ENCODE data around the gene CHAMP1. TPM values are rescaled to one million over a fixed set of nuclear protein-coding genes. Genes with fewer than 3 reads are reported as not detected.

Gene CHAMP1
- total and polyA plus RNA-seq, 3 donors from 2014 or later: 15.0 to 21.7 (median 19.2) TPM

DNA sequence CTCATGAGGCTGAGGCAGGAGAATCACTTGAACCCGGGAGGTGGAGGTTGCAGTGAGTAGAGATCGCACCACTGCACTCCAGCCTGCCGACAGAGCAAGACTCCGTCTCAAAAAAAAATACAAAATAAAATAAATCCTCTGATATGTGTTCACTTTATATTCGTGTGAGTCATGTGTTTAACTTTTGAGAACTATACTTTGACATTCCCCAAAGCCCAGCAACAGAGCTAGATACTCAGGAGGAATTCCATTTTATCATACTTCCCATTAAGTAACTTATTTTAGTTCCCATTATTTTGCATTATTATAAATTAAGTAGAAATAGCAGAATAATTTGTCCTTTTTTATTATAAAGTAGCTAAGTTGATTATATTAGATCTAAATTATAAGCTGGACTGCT, 3.3 kb upstream of the CHAMP1 start:
- peaks cover 9% of the 10 kb centered on the region for H3K4me1 ChIP-seq
- H3K9me3 ChIP-seq: no peaks in the 10 kb centered on the region
- TF ChIP-seq POLR2A (IDR thresholded peaks at IDR 0.05) (no peak), CTCF (IDR thresholded peaks at IDR 0.05) (no peak)
- no peak overlapping the region for H3K4me3 ChIP-seq
- WGBS, 2 donors: 84 to 85% methylated on average over 5 of the region's 5 CpGs
- no peaks in the 10 kb centered on the region for H3K27me3 ChIP-seq
- intact Hi-C loops (cut with DNase I; ENCODE audit: low total_unique reads): no loop called here
- no peaks in the 10 kb centered on the region for H3K36me3 ChIP-seq (ENCODE audit: low read depth, missing control alignments)
- no peak for DNase-seq
- no peak overlapping the region for H3K27ac ChIP-seq

DNA sequence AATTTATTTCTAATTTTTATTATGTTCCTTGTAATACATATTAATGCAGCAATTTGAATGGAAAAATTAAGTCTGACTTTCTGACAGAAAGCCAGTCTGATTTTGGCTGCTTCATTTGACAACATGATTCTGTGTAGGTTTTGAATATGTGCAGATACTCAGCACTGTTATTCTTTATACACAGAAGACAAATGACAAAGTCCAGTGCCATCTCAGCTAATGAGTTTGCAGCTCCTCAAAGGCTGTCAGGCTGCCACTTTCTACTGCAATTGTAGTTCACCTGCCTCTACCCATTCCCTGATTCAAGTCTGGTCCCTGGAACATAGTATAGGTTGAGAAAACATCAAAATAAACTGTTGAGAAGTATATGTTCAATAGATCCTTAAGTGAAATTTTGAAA, 2.9 kb upstream of the CHAMP1 start:
- no peak for DNase-seq
- intact Hi-C loops (cut with DNase I; ENCODE audit: low total_unique reads): no loop called here
- Histone ChIP-seq H3K27me3 (no peaks in the 10 kb centered on the region), H3K4me3 (no peak overlapping the region), H3K27ac (no peak overlapping the region), H3K36me3 (ENCODE audit: low read depth, missing control alignments) (no peaks in the 10 kb centered on the region), H3K9me3 (no peaks in the 10 kb centered on the region), H3K4me1 (peaks cover 9% of the 10 kb centered on the region)
- no peak for TF ChIP-seq CTCF (IDR thresholded peaks at IDR 0.05)
- TF ChIP-seq POLR2A (IDR thresholded peaks at IDR 0.05): no peak

DNA sequence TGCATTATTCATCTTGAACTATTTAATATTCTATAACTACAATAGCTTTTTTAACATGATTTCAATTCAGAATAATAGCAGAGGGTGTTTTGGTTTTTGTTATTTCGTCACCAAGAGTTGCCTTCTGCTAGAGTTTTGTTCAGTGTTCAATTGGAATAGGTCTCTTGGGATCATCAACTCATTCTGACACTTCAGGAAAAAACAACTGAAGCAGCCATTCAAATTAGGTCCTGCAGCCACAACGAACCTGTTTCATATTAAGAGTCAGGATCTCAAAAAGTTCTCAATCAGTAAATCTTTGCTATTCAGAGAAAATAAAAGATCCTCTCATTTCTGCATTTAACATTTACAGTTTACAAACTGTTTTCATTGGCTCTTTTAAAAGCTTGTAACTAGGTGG, 2.4 kb upstream of the CHAMP1 start:
- TF ChIP-seq POLR2A (IDR thresholded peaks at IDR 0.05): no peak
- intact Hi-C loops (cut with DNase I; ENCODE audit: low total_unique reads): no loop called here
- Histone ChIP-seq H3K4me1 (peaks cover 9% of the 10 kb centered on the region), H3K36me3 (ENCODE audit: low read depth, missing control alignments) (no peaks in the 10 kb centered on the region), H3K27me3 (no peaks in the 10 kb centered on the region), H3K9me3 (no peaks in the 10 kb centered on the region), H3K4me3 (no peak overlapping the region), H3K27ac (no peak overlapping the region)
- 33 to 43% methylated on average over 2 of the region's 2 CpGs for WGBS, 2 donors
- no peak for DNase-seq

DNA sequence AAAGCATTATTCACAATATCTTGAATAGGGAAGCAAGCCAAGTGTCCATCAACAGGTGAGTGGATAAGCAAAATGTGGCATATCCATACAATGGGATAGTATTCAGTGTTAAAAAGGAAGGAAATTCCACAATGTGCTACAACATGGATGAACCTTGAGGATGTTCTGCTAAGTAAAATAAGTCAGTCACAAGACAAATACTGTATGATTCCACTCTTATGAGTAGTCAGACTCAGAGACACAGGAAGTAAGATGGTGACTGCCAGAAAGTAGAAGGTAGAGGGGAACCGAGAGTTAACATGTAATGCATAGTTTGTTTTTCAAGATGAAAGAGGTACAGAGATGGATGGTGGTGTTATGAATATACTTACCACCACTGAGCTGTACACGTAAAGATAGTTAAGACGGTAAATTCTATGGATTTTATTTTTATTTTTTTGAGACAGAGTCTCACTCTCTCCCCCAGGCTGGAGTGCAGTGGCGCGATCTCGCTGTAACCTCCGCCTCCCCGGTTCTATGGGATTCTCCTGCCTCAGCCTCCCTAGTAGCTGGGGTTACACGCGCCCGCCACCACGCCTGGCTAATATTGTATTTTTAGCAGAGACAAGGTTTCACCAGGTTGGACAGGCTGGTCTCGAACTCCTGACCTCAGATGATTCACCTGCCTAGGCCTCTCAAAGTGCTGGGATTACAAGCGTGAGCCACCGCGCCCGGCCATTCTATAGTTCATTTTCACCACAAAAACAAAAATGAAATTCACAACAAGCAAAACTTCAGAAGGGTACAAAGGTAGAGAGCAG, 1.0 kb upstream of the CHAMP1 start:
- 47 to 67% methylated on average over 17 of the region's 17 CpGs for WGBS, 2 donors
- Histone ChIP-seq H3K27ac (peak overlapping the region; percentile 86 to 91), H3K36me3 (ENCODE audit: low read depth, missing control alignments) (no peaks in the 10 kb centered on the region), H3K4me1 (peaks cover 9% of the 10 kb centered on the region), H3K27me3 (no peaks in the 10 kb centered on the region), H3K9me3 (no peaks in the 10 kb centered on the region), H3K4me3 (peak overlapping the region; percentile 76 to 90)
- intact Hi-C loops (cut with DNase I; ENCODE audit: low total_unique reads): no loop called here
- TF ChIP-seq POLR2A (IDR thresholded peaks at IDR 0.05) (no peak), CTCF (IDR thresholded peaks at IDR 0.05) (no peak)
- DNase-seq: peak; percentile 21

GRCh38 chr13:114315074-114315785, 927 bp downstream of the CHAMP1 start:
- DNase-seq: no peak
- intact Hi-C loops (cut with DNase I; ENCODE audit: low total_unique reads): no loop called here

More at GRCh38 chr13:114315074-114315785, 927 bp downstream of the CHAMP1 start:
- no peak for TF ChIP-seq POLR2A (IDR thresholded peaks at IDR 0.05)
- no peak for TF ChIP-seq CTCF (IDR thresholded peaks at IDR 0.05)
- H3K36me3 ChIP-seq (ENCODE audit: low read depth, missing control alignments): no peaks in the 10 kb centered on the region
- peak overlapping the region; percentile 86 to 91 for H3K27ac ChIP-seq
- peak overlapping the region; percentile 76 to 90 for H3K4me3 ChIP-seq
- H3K4me1 ChIP-seq: peaks cover 9% of the 10 kb centered on the region
- no peaks in the 10 kb centered on the region for H3K27me3 ChIP-seq
- no peaks in the 10 kb centered on the region for H3K9me3 ChIP-seq
- 9 to 14% methylated on average over 7 of the region's 7 CpGs for WGBS, 2 donors
